SK-MEL-5 (cell line): Measurements from ENCODE around the gene IFNAR1. TPM values are rescaled to one million over a fixed set of nuclear protein-coding genes. Genes with fewer than 3 reads are reported as not detected.
A peak's percentile ranks its signal among the peaks of the same experiment; 100 is the strongest.
"Not testable (repeated sequence)": the region's sequence is repeated elsewhere in the genome, so short reads cannot be mapped to it uniquely, and the experiment has no call there.

Source experiments
- DNase-seq: peaks from one replicate; pipeline ENCODE4 v3.0.0-alpha.2; 2016; ENCODE audit warnings: low read depth, low spot score
- in situ Hi-C: cut with HindIII; loops from 2 replicates; pipeline ENCODE4 v1.10.0; 2016; ENCODE audit warnings: low sequenced_read_pairs, high pct_unique_total_duplicates, low pct_unique_long_range_greater_than_20kb
- total RNA-seq: library from RNA; depleted of rRNA; stranded (reverse); fragments of >200 nt; shearing (Covaris generic); gene quantifications from 2 replicates; pipeline ENCODE4 v1.2.3, GENCODE V29; 2014

IFNAR1 gene
- total RNA-seq, 1 experiment from 2014 or later: 10.7 TPM

GRCh38 chr21:33301632-33302002 lies 23.2 kb upstream of the IFNAR1 start:
- in situ Hi-C loops: no loop called here

DNA sequence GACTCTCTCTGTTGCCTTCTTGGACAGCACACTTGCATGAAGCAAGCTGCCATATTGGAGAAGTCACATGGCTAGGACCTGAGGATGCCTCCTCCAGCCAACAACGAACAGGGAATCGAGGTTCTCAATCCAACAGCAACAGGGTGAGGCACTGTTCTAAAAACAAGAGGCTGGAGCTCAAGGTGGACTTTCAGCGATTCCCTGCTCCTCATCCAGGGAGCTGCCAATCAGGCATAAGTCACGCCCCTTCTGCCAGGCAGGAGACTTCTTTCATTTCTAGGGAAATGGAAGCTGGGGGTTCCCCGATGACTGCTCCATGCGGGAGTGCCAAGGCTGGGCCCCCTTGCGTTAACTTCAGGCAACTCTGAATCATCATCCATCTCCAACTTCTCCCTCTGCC lies 22.7 kb upstream of the IFNAR1 start:
- in situ Hi-C loops: no loop called here
- no peak for DNase-seq

More at GRCh38 chr21:33301632-33302002, 23.2 kb upstream of the IFNAR1 start:
- DNase-seq: no peak

GRCh38 chr21:33302796-33303195 lies 22.0 kb upstream of the IFNAR1 start:
- no peak for DNase-seq
- in situ Hi-C loops: no loop called here

DNA sequence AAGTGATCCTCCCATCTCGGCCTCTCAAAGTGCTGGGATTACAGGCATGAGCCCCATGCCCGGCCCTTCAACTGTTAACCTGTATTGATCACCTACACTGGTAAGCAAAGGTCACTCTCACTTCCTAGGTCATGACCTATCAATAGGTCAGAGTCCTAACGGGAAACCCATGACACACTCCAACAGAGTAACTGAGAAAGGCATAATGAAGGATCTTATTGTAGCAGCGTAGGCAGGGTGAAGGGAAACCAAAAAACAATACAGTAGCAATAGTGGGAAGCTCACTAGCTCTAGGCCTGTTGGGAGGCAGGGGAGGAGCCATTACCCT lies 19.5 kb upstream of the IFNAR1 start:
- in situ Hi-C loops: no loop called here
- no peak for DNase-seq

GRCh38 chr21:33305938-33306337 lies 18.8 kb upstream of the IFNAR1 start:
- DNase-seq: no peak
- in situ Hi-C loops: no loop called here

DNA sequence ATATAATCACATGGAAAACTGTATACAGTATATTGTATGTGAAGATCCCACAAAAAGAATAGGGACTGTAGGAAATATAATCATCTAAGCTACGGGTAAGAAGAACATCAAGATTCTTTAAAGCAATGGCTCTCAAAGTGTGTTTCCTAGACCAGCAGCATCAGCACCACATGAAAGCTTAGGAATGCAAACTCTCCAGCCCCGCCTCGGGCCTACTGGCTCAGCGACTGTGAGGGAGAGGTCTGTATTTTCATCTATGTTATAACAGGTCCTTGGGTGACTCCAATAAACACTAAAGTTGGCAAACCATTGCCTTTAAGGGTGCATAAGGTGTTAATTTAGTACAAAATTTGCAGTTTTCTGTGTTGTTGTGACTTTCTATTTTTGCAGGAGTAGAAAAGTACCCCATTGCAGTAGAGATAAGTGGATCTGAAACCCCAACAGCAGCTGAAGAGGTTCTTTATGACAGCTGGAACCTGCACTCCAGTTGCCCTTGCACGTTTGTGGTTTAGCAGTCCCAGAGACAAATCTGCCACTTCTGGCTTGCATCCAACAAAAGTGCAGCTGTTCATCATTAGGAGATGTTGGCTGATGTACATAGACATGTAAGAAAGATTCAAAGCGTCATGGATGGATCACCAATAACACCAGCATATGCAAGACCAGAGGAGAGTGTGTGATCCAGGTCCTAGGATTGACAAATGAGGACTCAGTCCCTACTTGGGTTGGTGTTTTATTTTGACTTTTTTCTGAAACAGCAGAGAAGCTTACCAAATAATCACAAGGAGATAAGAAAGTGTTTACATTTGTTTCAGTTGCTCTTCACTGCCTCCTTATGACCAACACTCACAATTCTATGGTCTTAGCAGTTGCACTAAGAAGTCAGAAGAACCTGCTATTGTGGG lies 15.9 kb upstream of the IFNAR1 start:
- DNase-seq: no peak
- in situ Hi-C loops: no loop called here

- no peak for DNase-seq
- in situ Hi-C loops: no loop called here
Observed at GRCh38 chr21:33309778-33310177, 15.0 kb upstream of the IFNAR1 start.

DNA sequence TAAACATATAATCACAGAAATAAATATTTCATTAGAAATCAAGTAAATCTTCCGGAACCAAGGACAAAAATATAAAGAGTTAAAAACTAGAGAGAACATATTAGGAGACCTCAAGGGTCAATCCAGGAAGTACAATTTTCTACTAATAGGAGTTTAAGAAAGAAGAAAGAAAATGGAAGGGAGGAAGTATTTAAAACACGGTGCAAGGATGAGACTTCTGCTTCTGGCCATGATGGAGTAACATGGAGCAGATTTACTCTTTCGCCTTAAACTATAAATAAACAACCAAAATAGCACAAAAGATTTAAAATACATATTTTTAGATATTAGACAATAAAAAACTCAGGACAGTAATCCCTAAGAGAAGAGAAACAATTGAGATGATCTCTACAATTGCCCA lies 12.6 kb upstream of the IFNAR1 start:
- in situ Hi-C loops: no loop called here
- DNase-seq: no peak

DNA sequence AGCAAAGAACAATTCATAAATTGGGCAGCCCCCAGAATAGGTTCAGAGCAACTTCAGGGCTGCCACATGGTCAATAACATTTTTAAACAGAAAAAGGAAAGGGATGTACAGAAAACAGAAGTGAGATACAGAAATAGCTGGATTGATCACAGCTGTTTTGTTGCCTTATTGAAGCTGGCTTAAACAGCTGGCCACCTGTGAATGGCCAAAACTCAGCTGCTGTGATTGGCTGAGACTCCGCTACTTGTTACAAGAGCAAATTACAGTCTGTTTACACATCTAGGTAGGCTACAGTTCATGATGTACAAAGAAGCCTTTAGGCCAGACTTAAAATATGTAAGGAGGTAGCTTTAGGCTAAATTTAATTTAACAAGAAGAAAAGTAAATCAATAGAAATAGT lies 11.6 kb upstream of the IFNAR1 start:
- no peak for DNase-seq
- in situ Hi-C loops: no loop called here

DNA sequence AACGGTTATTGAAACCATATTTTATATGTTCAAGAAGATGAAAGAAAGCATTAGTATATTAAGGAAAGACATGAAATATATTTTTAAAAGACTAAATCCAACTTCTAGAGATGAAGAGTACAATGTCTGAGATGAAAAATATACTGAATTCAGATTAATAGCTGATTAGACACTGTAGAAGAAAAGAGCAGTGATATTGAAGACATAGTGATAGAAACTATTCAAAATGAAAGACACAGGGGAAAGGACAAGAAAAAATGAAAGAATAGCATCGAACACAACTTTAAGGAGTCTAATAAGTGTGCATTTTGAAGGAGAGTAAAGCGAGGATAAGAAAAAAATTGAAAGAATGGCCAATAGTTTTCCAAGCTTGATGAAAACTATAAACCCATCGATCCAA lies 11.2 kb upstream of the IFNAR1 start:
- in situ Hi-C loops: no loop called here
- no peak for DNase-seq

DNA sequence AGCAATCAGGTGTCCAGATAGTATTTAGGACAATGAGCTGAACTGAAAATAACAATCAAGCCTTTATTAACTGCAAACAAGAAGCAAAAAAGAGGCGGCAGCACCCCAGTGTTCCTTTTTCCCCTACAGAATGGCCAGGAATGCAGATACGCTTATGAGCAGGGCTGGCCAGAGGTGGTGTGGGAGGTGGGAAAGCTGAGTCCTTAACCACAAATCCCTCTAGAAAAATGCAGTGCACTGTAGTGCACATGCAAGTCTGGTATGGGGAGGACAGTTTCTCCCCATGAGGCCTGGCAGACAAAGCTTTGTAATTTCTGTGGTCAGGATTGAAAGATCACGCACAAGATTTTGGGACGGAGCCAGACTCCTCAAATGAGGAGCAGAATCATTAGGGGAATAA lies 10.7 kb upstream of the IFNAR1 start:
- in situ Hi-C loops: no loop called here
- no peak for DNase-seq

DNA sequence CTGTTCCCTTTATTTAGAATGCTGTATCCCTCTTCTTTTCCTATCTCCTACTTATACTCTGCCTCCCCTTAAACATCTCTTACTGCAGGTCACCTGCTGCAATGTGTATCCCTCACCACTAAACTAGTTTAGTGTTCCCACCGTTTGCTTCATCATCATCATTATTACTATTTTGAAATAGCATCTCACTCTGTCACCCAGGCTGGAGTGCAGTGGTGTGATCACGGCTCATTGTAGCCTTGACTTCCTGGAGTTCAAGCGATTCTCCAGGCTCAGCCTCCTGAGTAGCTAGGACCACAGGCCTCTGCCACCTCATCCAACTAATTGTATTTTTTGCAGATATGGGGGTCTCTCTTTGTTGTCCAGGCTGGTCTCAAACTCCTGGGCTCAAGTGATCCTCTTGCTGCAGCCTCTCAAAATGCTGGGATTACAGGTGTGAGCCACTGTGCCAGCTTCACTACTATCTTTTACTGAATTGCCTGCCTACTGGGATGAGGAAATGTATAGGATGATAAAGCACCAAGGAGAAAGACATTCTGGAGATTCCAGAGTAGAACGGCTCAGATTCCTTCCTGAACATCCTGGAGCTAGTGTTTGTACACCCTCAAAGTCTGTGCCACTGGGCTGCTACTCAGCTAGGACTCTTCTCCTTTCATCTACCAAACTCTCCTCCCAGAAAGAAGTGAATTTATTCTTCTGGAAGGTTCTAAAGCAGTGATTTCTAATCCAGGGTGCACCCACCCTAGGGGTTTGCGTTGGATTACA lies 8.6 kb upstream of the IFNAR1 start:
- no peak for DNase-seq
- in situ Hi-C loops: no loop called here

GRCh38 chr21:33317145-33317544 lies 7.6 kb upstream of the IFNAR1 start:
- DNase-seq: no peak
- in situ Hi-C loops: no loop called here

DNA sequence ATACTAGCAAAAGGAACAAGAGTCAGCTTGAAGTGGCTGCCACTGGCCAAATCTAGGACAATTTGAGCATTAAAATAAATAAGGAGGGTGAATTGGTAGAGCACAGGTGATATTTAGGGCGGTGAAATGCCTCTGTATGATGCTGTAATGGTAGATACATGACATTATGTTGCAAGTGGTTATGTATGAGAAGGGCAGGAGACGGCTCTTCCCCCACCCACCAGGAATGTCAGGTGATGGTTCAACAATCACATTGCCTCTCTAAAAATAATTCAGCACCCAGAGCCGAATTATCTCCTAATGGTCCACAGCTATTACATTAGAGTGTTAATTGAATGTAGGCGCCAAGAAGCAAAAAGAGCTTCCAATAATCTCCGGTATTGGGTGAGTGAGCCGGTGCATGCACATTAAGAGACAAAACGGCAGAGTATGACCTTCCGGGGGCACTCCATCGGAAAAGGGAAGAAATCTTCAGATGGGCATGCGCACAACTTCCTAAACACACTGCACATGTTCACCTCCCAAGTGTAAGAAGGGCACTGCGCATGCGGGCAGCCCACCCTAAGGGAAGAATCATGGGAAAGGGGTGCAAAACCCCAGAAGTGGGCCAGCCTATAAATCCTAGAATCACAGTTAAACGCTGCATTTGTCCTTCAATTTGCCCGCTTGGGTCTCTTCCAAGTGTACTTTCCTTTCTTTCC lies 6.8 kb upstream of the IFNAR1 start:
- in situ Hi-C loops: no loop called here
- DNase-seq: no peak

DNA sequence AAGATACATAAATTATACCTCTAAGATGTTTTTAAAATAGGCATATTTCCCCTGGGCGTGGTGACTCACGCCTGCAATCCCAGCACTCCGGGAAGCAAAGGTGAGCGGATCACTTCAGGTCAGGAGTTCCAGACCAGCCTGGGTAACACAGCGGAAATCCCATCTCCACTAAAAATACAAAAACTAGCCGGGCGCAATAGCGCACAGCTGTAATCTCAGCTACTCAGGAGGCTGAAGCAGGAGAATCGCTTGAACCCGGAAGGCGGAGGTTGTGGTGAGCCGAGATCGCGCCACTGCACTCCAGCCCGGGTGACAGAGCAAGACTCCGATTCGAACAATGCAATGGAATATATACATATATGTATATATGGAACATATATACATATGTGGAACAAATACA lies 3.8 kb upstream of the IFNAR1 start:
- DNase-seq, in situ Hi-C loops: not testable (repeated sequence)

DNA sequence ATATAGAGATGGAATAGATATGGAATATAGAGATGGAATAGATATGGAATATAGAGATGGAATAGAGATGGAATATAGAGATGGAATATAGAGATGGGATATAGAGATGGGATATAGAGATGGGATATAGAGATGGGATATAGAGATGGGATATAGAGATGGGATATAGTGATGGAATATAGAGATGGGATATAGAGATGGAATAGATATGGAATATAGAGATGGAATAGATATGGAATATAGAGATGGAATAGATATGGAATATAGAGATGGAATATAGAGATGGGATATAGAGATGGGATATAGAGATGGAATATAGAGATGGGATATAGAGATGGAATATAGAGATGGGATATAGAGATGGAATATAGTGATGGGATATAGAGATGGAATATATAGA lies 1.2 kb upstream of the IFNAR1 start:
- not testable (repeated sequence) for DNase-seq

GRCh38 chr21:33325222-33326067 lies 675 bp downstream of the IFNAR1 start:
- peak; percentile 74 for DNase-seq
- in situ Hi-C loops: no loop called here

More for the DNA sequence above, 1.2 kb upstream of the IFNAR1 start:
- in situ Hi-C loops: not testable (repeated sequence)

DNA sequence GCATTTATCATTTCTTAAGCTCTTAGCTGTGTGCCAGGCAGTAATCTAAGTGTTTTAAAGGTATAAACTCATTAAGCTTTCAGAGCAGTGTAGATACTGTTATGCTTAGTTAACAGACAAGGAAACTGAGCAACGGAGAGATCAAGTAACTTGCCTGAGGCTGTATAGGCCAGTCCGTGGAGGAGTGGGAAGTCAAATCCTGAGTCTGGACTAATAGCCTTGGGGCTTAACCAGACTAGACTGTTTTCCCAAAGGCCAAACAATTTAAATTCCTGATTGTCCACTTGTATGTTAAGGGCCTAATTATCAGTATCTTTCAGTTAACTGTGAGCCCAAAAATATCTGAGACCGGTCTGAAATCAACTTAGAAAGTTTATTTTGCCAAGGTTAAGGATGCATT lies 2.6 kb downstream of the IFNAR1 start:
- no peak for DNase-seq
- in situ Hi-C loops: no loop called here
